Measurements from ENCODE around the gene HDAC6. TPM values are rescaled to one million over a fixed set of nuclear protein-coding genes. Genes with fewer than 3 reads are reported as not detected.

The HDAC6 gene
- total and polyA plus RNA-seq, 2 donors (not counting 3 experiments of a cell fraction or from before 2014, with no cell fraction given) = 43.7 to 58.4 TPM

GRCh38 chrX:48782795-48783194, 19.1 kb upstream of the HDAC6 start:
- FAIRE-seq (no peak), DNase-seq (ENCODE audit: low read depth, low spot score) (no peak)
- no peaks in the 10 kb centered on the region for H3K4me1 ChIP-seq (ENCODE audit: control insufficient read depth, extremely low read depth, insufficient read depth, low read length)
- no peak overlapping the region for H3K27ac ChIP-seq (ENCODE audit: insufficient read depth, low read depth, low read length)
- ChIA-PET CTCF (no interaction called here), POLR2A (no interaction called here)
- H3K9me1 ChIP-seq (replicated peaks; ENCODE audit: control insufficient read depth, extremely low read depth, insufficient read depth, low read length) = no peaks in the 10 kb centered on the region
- no TSS peak for BruUV-seq (replicated peaks)
- no peak overlapping the region for H3K9ac ChIP-seq (replicated peaks; ENCODE audit: extremely low read depth, insufficient read depth, low read length)
- peaks cover 0 to 1% of the 10 kb centered on the region in 2 experiments for H3K27me3 ChIP-seq (ENCODE audit: control insufficient read depth in 2 of 2, insufficient read depth in 2 of 2, low read length in 2 of 2)
- dilution Hi-C loops (cut with MboI; ENCODE audit: extremely low pct_ligation_motif_present, low sequenced_read_pairs) = no loop called here
- intact Hi-C loops (cut with micrococcal nuclease) = no loop called here
- no peak overlapping the region for H3K4me3 ChIP-seq (replicated peaks in 1 of 3; ENCODE audit: insufficient read depth in 1 of 3, low read depth in 1 of 3, low read length in 3 of 3)
- no peak for TF ChIP-seq EZH2 (IDR thresholded peaks at IDR 0.05; ENCODE audit: borderline replicate concordance, low read depth, low read length, severe bottlenecking)
- no peak for TF ChIP-seq FOS (IDR thresholded peaks at IDR 0.05; ENCODE audit: borderline replicate concordance, insufficient read depth, low read length)
- no peak for TF ChIP-seq MYC (IDR thresholded peaks at IDR 0.05; ENCODE audit: low read depth, low read length)
- TF ChIP-seq POLR2A (IDR thresholded peaks at IDR 0.05; ENCODE audit: low read depth, low read length) = no peak
- TF ChIP-seq MAX (IDR thresholded peaks at IDR 0.05; ENCODE audit: insufficient read depth, insufficient read length) = no peak
- TF ChIP-seq GATA2 (IDR thresholded peaks at IDR 0.05; ENCODE audit: insufficient read depth, insufficient read length, low read depth, low read length) = no peak
- TF ChIP-seq POLR2AphosphoS5 (IDR thresholded peaks at IDR 0.05; ENCODE audit: insufficient read depth, low read depth, low read length) = no peak
- TF ChIP-seq JUN (IDR thresholded peaks at IDR 0.05; ENCODE audit: borderline replicate concordance, insufficient read depth, insufficient read length, low read depth) = no peak
- no peak for TF ChIP-seq CTCF (IDR thresholded peaks at IDR 0.05; ENCODE audit: extremely low read depth in 1 of 2, insufficient read depth in 1 of 2, low read depth in 1 of 2, low read length in 2 of 2)
- no peaks in the 10 kb centered on the region for H3K9me3 ChIP-seq (replicated peaks; ENCODE audit: control insufficient read depth, insufficient read depth, low read length)
- no peak overlapping the region for H3K4me2 ChIP-seq (ENCODE audit: insufficient read depth, low read length)
- H3K36me3 ChIP-seq (ENCODE audit: control insufficient read depth in 2 of 2, extremely low read depth in 1 of 2, insufficient read depth in 2 of 2, low read length in 2 of 2) = no peaks in the 10 kb centered on the region
- H4K20me1 ChIP-seq (replicated peaks; ENCODE audit: control insufficient read depth, extremely low read depth, insufficient read depth, low read length) = no peaks in the 10 kb centered on the region
- H2AFZ ChIP-seq (ENCODE audit: low read depth, low read length) = no peak overlapping the region
- no peaks in the 10 kb centered on the region for H3K79me2 ChIP-seq (ENCODE audit: control insufficient read depth, insufficient read depth, low read length)
